Measurements from ENCODE around the gene LRRC8C. TPM values are rescaled to one million over a fixed set of nuclear protein-coding genes. Genes with fewer than 3 reads are reported as not detected.
"Not testable (repeated sequence)": the region's sequence is repeated elsewhere in the genome, so short reads cannot be mapped to it uniquely, and the experiment has no call there.

The LRRC8C gene
- total RNA-seq = 6.3 TPM

- Histone ChIP-seq H3K27ac (ENCODE audit: low read depth, low read length) (peak within 1 kb of the TSS; percentile 68), H3K4me3 (ENCODE audit: low read length in 3 of 3) (peak within 1 kb of the TSS; percentile 78 to 90 (median 82)), H3K36me3 (ENCODE audit: control insufficient read depth in 3 of 3, insufficient read depth in 3 of 3, low read length in 3 of 3) (no peaks in the 10 kb centered on the region), H3K9me3 (ENCODE audit: control insufficient read depth in 3 of 3, low read length in 3 of 3) (no peaks in the 10 kb centered on the region), H3K4me1 (ENCODE audit: control insufficient read depth in 3 of 3, insufficient read depth in 3 of 3, low read length in 3 of 3) (peaks cover 6 to 21% (median 14%) of the 10 kb centered on the region in 3 donors), H3K9ac (ENCODE audit: low read depth in 1 of 3, low read length in 3 of 3) (peak within 1 kb of the TSS; percentile 71 to 87 (median 81)), H3K27me3 (ENCODE audit: control insufficient read depth in 3 of 3, insufficient read depth in 3 of 3, low read length in 3 of 3) (peaks cover 0 to 2% (median 0%) of the 10 kb centered on the region in 3 donors)
Measured at GRCh38 chr1:89632657-89633247, at the start of gene LRRC8C. Gene LRRC8C, plus strand, starts transcription at chr1:89633120. Its CDS starts 53,354 bp downstream, at chr1:89686474.

GRCh38 chr1:89584211-89584610 lies 48.7 kb upstream of the LRRC8C start:
- Histone ChIP-seq H3K36me3 (ENCODE audit: control insufficient read depth in 3 of 3, insufficient read depth in 3 of 3, low read length in 3 of 3) (peaks cover 6 to 35% (median 14%) of the 10 kb centered on the region in 3 donors), H3K9me3 (ENCODE audit: control insufficient read depth in 3 of 3, low read length in 3 of 3) (no peaks in the 10 kb centered on the region), H3K27me3 (ENCODE audit: control insufficient read depth in 3 of 3, insufficient read depth in 3 of 3, low read length in 3 of 3) (no peaks in the 10 kb centered on the region)

GRCh38 chr1:89584781-89585180 lies 48.1 kb upstream of the LRRC8C start:
- Histone ChIP-seq H3K4me1 (ENCODE audit: control insufficient read depth in 3 of 3, insufficient read depth in 3 of 3, low read length in 3 of 3) (no peaks in the 10 kb centered on the region), H3K27me3 (ENCODE audit: control insufficient read depth in 3 of 3, insufficient read depth in 3 of 3, low read length in 3 of 3) (no peaks in the 10 kb centered on the region), H3K9me3 (ENCODE audit: control insufficient read depth in 3 of 3, low read length in 3 of 3) (no peaks in the 10 kb centered on the region), H3K4me3 (ENCODE audit: low read length in 3 of 3) (no peak overlapping the region), H3K27ac (ENCODE audit: low read depth, low read length) (no peak overlapping the region), H3K9ac (ENCODE audit: low read depth in 1 of 3, low read length in 3 of 3) (no peak overlapping the region), H3K36me3 (ENCODE audit: control insufficient read depth in 3 of 3, insufficient read depth in 3 of 3, low read length in 3 of 3) (peaks cover 6 to 34% (median 14%) of the 10 kb centered on the region in 3 donors)

More at GRCh38 chr1:89584211-89584610, 48.7 kb upstream of the LRRC8C start:
- no peak overlapping the region for H3K4me3 ChIP-seq (ENCODE audit: low read length in 3 of 3)
- no peak overlapping the region for H3K9ac ChIP-seq (ENCODE audit: low read depth in 1 of 3, low read length in 3 of 3)
- no peak overlapping the region for H3K27ac ChIP-seq (ENCODE audit: low read depth, low read length)
- no peaks in the 10 kb centered on the region for H3K4me1 ChIP-seq (ENCODE audit: control insufficient read depth in 3 of 3, insufficient read depth in 3 of 3, low read length in 3 of 3)

GRCh38 chr1:89587729-89588161 lies 45.2 kb upstream of the LRRC8C start:
- no peak overlapping the region for H3K9ac ChIP-seq (ENCODE audit: low read depth in 1 of 3, low read length in 3 of 3)
- H3K9me3 ChIP-seq (ENCODE audit: control insufficient read depth in 3 of 3, low read length in 3 of 3) = no peaks in the 10 kb centered on the region
- peaks cover 0 to 7% (median 4%) of the 10 kb centered on the region in 3 donors for H3K4me1 ChIP-seq (ENCODE audit: control insufficient read depth in 3 of 3, insufficient read depth in 3 of 3, low read length in 3 of 3)
- no peak overlapping the region for H3K4me3 ChIP-seq (ENCODE audit: low read length in 3 of 3)
- peaks cover 4 to 20% (median 4%) of the 10 kb centered on the region in 3 donors for H3K36me3 ChIP-seq (ENCODE audit: control insufficient read depth in 3 of 3, insufficient read depth in 3 of 3, low read length in 3 of 3)
- no peaks in the 10 kb centered on the region for H3K27me3 ChIP-seq (ENCODE audit: control insufficient read depth in 3 of 3, insufficient read depth in 3 of 3, low read length in 3 of 3)
- no peak overlapping the region for H3K27ac ChIP-seq (ENCODE audit: low read depth, low read length)

- H3K9me3 ChIP-seq (ENCODE audit: control insufficient read depth in 3 of 3, low read length in 3 of 3) = no peaks in the 10 kb centered on the region
- H3K27ac ChIP-seq (ENCODE audit: low read depth, low read length) = no peak overlapping the region
- H3K27me3 ChIP-seq (ENCODE audit: control insufficient read depth in 3 of 3, insufficient read depth in 3 of 3, low read length in 3 of 3) = no peaks in the 10 kb centered on the region
- H3K9ac ChIP-seq (ENCODE audit: low read depth in 1 of 3, low read length in 3 of 3) = no peak overlapping the region
- no peak overlapping the region for H3K4me3 ChIP-seq (ENCODE audit: low read length in 3 of 3)
- peaks cover 0 to 7% (median 4%) of the 10 kb centered on the region in 3 donors for H3K4me1 ChIP-seq (ENCODE audit: control insufficient read depth in 3 of 3, insufficient read depth in 3 of 3, low read length in 3 of 3)
- peaks cover 0 to 14% (median 0%) of the 10 kb centered on the region in 3 donors for H3K36me3 ChIP-seq (ENCODE audit: control insufficient read depth in 3 of 3, insufficient read depth in 3 of 3, low read length in 3 of 3)
Measured at GRCh38 chr1:89588480-89588879, 44.4 kb upstream of the LRRC8C start.

- H3K9me3 ChIP-seq (ENCODE audit: control insufficient read depth in 3 of 3, low read length in 3 of 3) = no peaks in the 10 kb centered on the region
- H3K27me3 ChIP-seq (ENCODE audit: control insufficient read depth in 3 of 3, insufficient read depth in 3 of 3, low read length in 3 of 3) = no peaks in the 10 kb centered on the region
- H3K27ac ChIP-seq (ENCODE audit: low read depth, low read length) = no peak overlapping the region
- peaks cover 0 to 6% (median 0%) of the 10 kb centered on the region in 3 donors for H3K36me3 ChIP-seq (ENCODE audit: control insufficient read depth in 3 of 3, insufficient read depth in 3 of 3, low read length in 3 of 3)
- no peak overlapping the region for H3K4me3 ChIP-seq (ENCODE audit: low read length in 3 of 3)
- peaks cover 0 to 7% (median 4%) of the 10 kb centered on the region in 3 donors for H3K4me1 ChIP-seq (ENCODE audit: control insufficient read depth in 3 of 3, insufficient read depth in 3 of 3, low read length in 3 of 3)
- H3K9ac ChIP-seq (ENCODE audit: low read depth in 1 of 3, low read length in 3 of 3) = no peak overlapping the region
Measured at GRCh38 chr1:89589515-89589914, 43.4 kb upstream of the LRRC8C start.

GRCh38 chr1:89590341-89591080 lies 42.4 kb upstream of the LRRC8C start:
- Histone ChIP-seq H3K9me3 (ENCODE audit: control insufficient read depth in 3 of 3, low read length in 3 of 3) (no peaks in the 10 kb centered on the region), H3K36me3 (ENCODE audit: control insufficient read depth in 3 of 3, insufficient read depth in 3 of 3, low read length in 3 of 3) (peaks cover 0 to 3% (median 0%) of the 10 kb centered on the region in 3 donors), H3K27me3 (ENCODE audit: control insufficient read depth in 3 of 3, insufficient read depth in 3 of 3, low read length in 3 of 3) (no peaks in the 10 kb centered on the region), H3K27ac (ENCODE audit: low read depth, low read length) (no peak overlapping the region), H3K9ac (ENCODE audit: low read depth in 1 of 3, low read length in 3 of 3) (no peak overlapping the region), H3K4me3 (ENCODE audit: low read length in 3 of 3) (no peak overlapping the region), H3K4me1 (ENCODE audit: control insufficient read depth in 3 of 3, insufficient read depth in 3 of 3, low read length in 3 of 3) (peaks cover 0 to 7% (median 4%) of the 10 kb centered on the region in 3 donors)

GRCh38 chr1:89592861-89593302 lies 40.0 kb upstream of the LRRC8C start:
- not testable (repeated sequence) for H3K4me1 ChIP-seq (ENCODE audit: control insufficient read depth in 3 of 3, insufficient read depth in 3 of 3, low read length in 3 of 3); H3K27me3 ChIP-seq (ENCODE audit: control insufficient read depth in 3 of 3, insufficient read depth in 3 of 3, low read length in 3 of 3); H3K4me3 ChIP-seq (ENCODE audit: low read length in 3 of 3); H3K36me3 ChIP-seq (ENCODE audit: control insufficient read depth in 3 of 3, insufficient read depth in 3 of 3, low read length in 3 of 3); H3K27ac ChIP-seq (ENCODE audit: low read depth, low read length); H3K9me3 ChIP-seq (ENCODE audit: control insufficient read depth in 3 of 3, low read length in 3 of 3); H3K9ac ChIP-seq (ENCODE audit: low read depth in 1 of 3, low read length in 3 of 3)

- Histone ChIP-seq H3K27ac (ENCODE audit: low read depth, low read length) (no peak overlapping the region), H3K36me3 (ENCODE audit: control insufficient read depth in 3 of 3, insufficient read depth in 3 of 3, low read length in 3 of 3) (peaks cover 0 to 3% (median 0%) of the 10 kb centered on the region in 3 donors)
Measured at GRCh38 chr1:89594096-89594740, 38.7 kb upstream of the LRRC8C start.

More at GRCh38 chr1:89594096-89594740, 38.7 kb upstream of the LRRC8C start:
- Histone ChIP-seq H3K9ac (ENCODE audit: low read depth in 1 of 3, low read length in 3 of 3) (no peak overlapping the region), H3K4me3 (ENCODE audit: low read length in 3 of 3) (no peak overlapping the region), H3K27me3 (ENCODE audit: control insufficient read depth in 3 of 3, insufficient read depth in 3 of 3, low read length in 3 of 3) (no peaks in the 10 kb centered on the region), H3K4me1 (ENCODE audit: control insufficient read depth in 3 of 3, insufficient read depth in 3 of 3, low read length in 3 of 3) (peaks cover 0 to 7% (median 4%) of the 10 kb centered on the region in 3 donors), H3K9me3 (ENCODE audit: control insufficient read depth in 3 of 3, low read length in 3 of 3) (no peaks in the 10 kb centered on the region)

Measured in skeletal muscle tissue (tissue), 4 donors.